NCI-H748 (cell line): Measurements from ENCODE around the gene FER1L5.
"Not testable (repeated sequence)": the region's sequence is repeated elsewhere in the genome, so short reads cannot be mapped to it uniquely, and the experiment has no call there.

Experiments used
- DNase-seq: peaks from one replicate; lab custom pipeline; 2025; ENCODE audit not compliant: unreplicated experiment; lab: John Stamatoyannopoulos, UW

The FER1L5 gene

DNA sequence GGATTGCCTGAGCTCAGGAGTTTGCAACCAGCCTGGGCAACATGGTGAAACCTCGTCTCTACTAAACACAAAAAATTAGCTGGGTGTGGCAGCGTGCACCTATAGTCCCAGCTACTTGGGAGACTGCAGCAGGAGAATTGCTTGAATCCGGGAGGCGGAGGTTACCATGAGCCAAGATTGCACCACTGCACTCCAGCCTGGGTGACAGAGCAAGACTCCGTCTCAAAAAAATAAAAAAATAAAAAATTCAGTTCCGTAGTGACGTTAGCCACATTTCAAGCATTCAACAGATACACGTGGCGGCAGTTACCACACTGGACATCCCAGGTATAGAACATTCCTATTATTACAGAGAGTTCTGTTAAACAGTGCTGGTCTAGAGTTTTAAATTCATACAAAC is 8.9 kb upstream of the FER1L5 start:
- no peak for DNase-seq

DNA sequence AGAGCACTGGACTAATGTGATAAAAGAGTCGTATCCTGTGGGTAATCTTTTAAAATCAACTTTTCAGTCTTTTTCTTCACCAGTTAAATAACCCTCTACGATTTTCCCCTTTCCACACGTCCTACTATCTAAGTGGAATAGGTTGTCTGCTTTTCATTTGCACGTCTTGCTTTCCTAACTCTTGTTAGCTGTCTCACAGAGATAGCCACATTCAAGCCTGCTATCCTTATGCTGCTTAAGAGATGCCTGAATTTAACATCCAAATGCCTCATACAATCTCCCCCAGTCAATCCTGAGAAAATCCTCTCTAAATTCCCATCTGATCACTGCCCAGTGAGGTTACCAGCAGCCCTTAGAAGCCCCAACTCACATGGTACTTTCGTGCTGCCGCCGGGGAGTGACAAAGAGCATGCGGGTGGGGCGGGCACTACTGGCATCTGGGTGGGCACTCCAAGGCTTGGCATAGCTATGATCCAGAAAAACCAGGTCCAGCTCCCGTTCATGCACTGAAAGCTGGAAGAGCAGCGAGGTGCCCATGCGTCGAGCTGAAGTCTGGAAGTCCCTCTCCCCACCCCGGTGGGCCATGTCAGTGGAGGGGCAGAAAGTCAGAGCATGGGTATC is 5.9 kb upstream of the FER1L5 start:
- no peak for DNase-seq

DNA sequence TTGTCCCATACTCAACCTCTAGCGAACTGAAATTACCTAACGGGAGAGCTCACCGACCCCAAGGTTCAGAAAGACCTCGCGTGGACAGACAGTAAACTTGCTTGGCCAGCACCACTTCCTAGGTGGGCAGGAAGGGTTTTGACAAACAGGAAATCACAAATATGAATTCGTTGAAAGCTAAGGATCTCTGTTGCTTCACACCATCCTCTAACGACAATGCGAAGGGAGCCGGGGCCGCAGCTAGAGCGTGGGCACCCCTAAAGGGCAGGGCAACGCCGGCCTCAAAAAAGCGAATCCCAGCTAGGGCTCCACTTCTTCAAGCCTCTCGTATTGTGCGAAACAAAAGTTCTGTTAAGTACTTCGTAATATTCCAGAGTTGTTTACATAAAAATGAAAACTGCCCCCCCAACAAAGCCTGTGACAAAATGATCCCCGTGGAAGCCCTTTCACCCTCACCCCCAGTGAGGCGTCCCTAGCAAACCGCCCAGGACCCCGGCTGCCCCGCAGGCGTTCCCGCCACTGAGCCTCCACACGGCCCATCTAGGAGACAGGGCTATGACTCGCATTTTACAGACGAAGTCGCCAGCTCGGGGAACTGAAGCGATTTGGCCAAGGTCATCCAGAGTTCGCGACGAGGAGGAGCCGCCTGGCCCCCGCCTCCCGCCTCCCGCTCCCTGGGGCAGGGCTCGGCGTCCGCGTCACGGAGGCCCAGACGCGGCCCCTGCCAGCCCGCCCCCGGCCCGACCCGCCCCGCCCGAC is 5.0 kb upstream of the FER1L5 start:
- peak; percentile 58 for DNase-seq

DNA sequence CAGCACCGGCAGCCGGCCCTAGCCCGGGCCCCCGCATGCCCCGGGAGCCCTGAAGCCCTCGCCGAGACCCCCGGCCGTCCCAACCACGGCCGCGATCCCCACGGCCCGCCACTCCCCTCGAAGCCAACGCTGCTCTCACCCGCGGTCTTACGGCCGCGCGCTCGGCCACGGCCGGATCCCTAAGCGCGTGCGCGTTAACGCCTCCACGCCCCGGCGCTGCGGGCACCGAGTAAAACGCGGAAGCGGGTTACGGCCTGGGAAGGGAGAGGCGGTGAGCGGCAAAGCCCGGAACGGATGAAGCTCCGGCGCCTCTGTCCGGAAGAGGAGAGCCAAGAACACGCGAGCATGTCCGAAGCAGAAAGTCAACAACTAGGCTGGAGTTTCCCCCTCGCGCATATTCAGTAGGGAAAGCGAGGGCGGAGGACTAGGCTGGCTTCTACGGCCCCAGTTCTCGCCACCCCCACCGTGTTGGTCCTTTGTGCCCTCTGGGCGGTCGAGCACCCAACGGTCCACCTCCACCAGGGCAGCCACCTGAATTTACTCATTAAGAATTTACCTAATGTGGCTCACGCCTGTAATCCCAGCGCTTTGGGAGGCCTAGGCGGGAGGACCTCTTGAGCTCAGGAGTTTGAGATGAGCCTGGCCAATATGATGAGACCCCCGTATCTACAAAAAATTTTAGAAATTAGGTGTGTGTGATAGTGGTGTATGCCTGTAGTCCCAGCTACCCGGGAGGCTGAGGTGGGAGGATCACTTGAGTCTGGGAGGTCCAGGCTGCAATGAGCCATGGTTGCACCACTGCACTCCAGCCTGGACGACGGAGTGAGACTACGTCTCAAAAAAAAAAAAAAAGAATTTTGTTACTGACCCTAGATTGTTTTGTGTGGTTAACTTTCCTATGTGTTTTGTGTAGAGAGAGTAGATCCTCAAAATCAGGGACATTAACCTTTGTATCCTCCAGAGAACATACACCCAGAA is 4.1 kb upstream of the FER1L5 start, which contains the start of gene KANSL3:
Gene KANSL3 (minus strand): TSS at position 169 of the 978 bp plus-strand sequence. CDS start 1,177 bp downstream, outside the sequence.
- peak; percentile 89 for DNase-seq

DNA sequence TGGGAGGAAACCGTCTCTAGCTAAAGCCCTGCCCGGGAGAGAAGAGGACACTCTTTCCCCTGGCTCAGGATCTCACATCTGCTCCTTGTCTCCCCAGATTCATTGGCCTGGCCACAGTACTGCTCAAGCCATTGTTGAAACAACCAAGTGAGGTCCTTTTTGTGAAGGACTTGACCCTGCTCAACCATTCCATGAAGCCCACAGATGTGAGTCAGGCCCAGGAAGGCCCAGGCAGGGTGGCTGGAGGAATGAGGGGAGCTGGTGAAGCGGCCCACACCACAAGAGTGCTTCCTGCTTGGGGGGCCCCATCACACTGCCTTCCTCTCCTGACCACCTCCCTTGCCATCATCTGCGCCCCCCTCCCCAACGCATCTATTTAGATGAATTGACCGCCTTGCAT is 5.1 kb downstream of the FER1L5 start:
- no peak for DNase-seq

DNA sequence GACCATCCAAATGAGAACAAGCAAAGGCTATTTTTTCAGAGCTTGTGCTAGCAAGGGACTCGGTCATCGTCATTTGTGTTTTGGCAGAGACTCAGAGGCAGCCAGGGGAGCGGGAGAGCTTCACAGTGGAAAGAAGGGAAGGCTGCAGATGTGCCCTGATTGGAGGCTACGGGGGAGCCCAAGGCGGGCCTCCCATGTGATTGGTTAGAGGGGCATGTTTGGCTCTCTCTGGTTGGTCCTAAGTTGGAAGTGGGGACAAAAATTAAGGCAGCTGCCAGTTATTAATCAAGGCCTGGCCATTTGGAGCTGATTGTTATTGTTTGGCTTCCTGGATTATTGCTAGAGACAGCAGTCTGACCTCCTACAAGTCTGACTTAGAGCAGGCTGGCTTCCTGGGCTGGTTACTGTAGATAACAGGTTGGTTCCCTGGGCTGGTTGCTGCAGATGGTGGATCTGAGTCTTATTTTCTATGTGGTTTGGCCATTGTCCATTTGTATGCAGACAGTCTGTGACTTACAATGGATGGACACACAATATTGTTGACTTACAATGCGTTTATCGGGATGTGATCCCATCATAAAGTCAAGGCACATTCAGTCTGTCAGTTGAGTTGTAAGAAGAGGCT is 5.9 kb downstream of the FER1L5 start:
- no peak for DNase-seq

DNA sequence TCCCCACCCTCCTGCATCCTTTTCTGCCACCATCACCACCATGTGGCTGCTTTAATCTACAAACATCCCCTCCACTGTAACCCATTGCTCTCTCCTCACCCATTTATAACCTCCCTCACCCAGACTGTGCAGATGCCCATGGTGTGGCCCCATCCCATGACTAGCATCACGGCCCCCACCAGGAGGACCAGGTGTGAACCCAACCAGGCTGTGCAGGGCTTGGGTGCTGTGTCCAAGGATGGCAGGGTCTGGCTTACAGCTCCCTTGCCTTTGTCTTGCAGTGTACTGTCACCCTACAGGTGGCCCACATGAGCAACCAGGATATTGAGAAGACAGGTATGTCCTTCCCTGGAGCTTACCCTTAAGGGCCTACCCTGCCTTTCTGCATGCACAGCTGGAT is 6.8 kb downstream of the FER1L5 start:
- no peak for DNase-seq

DNA sequence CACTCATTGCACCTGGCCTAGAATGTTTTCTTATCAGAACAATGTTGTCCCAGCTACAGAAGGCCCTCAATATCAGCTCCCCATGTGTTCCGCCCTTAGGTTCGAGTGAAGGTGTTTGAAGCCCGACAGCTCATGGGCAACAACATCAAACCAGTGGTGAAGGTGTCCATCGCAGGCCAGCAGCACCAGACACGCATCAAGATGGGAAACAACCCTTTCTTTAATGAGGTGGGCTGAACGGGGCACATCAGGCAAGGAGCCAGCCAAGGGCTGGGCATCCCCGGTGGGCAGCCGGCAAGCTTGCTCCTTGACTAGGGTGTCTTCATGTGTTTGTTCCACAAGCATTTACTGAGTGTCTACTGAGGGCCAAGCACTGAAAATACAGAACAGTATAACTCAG is 9.2 kb downstream of the FER1L5 start:
- DNase-seq, result no peak

DNA sequence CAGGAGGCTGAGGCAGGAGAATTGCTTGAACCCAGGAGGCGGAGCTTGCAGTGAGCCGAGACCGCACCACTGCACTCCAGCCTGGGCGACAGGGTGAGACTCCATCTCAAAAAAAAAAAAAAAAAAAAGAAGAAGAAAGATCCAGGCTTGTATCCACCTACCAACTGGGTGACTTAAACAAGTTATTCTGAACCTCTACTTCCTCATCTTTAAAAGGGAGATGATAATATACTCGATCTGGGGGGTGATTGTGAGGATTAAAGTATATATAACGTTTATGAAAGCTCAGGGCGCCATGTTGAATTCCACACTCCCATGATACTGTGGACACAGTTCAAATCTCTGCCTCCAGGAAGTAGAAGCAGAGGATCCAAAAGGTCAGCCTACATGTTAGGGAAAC is 12.2 kb downstream of the FER1L5 start:
- not testable (repeated sequence) for DNase-seq

DNA sequence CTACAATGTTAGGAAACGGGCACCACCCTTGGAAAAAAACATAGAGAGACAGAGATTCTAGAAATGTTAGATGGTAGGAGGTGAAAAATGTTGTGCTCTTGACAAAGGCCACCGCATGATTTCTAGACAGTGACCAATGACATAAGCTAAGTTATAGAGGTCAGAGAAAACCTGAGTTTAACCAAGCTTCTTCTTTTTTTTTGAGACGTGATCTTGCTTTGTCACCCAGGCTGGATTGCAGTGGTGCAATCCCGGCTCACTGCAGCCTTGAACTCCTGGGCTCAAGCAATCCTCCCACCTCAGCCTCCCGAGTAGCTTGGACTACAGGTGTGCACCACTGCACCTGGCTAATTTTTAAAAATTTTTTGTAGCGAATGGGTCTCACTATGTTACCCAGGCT is 13.0 kb downstream of the FER1L5 start:
- DNase-seq, result no peak

DNA sequence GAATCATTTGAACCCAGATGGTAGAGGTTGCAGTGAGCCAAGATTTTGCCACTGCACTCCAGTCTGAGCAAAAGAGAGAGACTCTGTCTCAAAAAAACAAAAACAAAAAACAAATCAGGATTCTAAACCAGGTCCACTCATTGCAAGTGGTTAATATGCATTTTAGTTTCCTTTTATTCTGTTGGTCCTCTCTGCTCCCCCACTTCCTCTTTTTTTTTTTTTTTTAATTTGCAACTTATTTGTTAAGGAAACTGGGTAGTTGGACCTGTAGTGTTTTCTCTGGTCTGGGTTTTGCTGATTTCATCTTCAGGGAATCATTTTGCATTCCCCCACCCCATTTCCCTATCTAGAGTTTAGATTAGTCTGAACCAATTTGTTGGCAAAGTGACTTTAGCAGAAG is 14.0 kb downstream of the FER1L5 start:
- no peak for DNase-seq

DNA sequence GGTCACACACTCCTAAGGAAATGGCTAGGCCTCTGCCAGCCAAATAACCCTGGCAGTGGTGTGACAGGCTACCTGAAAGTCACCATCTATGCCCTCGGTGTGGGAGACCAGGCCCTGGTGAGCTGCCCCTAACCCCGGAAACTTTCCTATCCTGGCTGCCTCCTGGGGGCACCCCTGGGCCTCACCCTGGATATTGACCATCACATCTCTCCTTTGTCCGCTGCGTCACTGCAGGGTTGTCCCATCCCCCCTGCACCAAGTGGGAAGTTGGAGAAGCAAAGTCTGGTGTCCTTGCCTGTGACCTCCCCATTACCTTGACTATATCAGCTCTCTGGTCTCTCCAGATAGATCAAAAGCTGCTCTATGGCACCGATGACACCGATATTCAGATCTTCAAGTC is 18.8 kb downstream of the FER1L5 start:
- DNase-seq, result no peak

DNA sequence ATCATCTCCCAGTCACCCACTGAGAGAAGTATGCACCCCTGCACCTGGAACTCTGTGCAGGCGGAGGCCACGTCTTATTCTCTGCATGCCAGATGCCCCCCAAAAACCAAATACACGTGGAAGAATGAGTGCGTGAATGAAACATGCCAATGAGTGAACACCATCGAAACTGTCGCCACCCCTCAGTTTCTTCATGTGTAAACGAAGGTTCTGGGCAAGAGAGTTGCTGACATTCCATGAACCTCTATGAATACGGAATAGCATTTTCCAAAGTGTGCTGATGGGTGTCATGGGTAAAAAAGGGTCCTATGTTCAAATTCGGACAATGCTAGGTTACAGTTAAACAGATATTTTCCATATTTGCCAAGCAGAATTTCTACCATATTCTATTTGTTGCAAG is 19.8 kb downstream of the FER1L5 start:
- no peak for DNase-seq

DNA sequence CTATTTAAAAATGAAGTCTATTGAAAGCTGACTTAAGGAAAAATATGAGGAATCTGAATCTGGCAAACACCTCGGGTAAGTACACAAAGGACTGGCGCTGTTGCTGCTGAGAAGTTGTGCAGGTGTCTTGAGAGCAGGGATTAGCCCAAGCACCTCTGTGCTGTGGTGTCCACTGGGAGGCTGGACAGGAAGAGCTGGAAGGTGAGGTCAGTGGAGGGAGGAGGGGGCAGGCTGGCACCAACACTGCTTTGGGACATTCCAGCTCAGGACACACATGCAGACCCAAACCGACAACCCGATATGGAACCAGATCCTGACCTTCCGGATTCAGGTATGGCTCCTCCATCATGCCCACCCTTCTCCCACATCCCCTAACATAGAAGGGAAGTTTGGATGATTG is 20.6 kb downstream of the FER1L5 start:
- no peak for DNase-seq

DNA sequence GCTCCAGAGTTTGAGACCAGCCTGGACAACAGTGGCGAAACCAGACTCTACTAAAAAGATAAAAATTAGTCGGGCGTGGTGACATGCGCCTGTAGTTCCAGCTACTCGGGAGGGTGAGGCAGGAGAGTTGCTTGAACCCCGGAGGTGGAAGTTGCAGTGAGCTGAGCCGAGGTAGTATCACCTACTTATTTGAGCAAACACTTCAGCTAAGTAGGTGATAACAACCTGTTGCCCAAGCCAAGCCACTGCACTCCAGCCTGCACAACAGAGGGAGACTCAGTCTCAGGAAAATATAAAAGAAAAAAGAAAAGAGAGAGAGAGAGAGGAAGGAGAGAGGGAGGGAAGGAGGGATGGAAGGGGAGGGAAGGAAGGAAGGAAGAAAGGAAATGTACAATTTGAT is 21.3 kb downstream of the FER1L5 start:
- DNase-seq, result no peak

DNA sequence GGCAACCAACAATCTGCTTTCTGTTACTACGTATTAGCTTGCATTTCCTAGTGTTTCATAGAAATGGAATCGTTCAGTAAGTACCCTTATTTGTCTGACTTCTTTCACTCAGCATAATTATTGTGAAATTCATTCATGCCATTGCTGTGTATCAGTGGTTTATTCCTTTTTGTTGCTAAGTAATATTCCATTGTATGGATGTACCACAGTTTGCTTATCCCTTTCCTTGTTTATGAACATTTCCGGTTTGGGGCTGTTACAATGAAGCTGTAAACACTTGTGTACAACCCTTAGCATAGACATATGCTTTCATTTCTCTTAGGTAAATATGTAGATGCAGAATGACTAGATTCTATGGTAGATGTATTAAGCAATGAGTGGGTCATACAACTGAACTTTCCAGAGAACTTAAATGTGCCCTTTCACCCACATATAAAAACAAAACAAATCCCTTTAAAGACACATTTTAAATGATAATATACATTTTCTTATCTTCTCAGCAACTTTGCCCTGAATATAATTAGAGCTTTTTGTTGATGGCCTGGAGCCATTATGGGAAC is 21.9 kb downstream of the FER1L5 start:
- DNase-seq, result no peak

DNA sequence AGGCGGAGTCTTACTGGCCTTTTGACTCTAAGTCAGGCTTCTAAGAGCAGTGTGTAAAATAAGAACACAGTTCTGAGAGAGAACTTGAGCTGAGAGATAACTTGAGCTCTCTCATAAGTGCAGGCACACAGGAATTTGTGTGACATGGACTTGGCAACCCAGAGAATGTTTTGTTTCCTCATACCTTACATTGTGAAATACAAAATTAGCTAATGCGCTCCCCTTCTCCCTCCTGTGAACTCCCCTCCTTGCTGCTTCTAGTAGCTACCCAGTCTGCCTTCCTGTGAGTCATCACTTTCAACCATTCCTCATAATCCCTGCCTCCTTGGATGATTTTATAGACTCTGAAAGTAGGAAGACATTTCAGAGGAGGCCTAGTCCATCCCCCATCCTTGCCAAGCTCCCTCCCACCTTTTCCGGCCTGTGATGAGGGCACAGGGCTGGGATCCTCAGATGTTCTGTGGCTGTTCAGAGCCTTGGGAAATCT is 22.6 kb downstream of the FER1L5 start:
- no peak for DNase-seq

DNA sequence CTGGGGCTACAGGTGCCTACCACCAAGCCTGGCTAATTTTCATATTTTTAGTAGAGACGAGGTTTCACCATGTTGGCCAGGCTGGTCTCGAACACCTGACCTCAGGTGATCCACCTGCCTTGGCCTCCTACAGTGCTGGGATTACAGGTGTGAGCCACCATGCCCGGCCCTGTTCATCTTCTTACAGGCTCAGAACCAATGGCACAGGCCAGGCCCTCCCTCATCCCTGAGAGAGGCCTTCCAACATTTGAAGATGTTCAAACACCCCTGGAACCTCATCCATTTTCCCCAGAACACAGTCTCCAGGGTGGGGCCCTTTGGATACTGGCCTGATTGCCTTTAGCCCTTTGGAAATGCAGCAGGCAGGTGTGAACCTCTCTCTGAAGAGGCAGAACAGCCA is 23.2 kb downstream of the FER1L5 start:
- not testable (repeated sequence) for DNase-seq

DNA sequence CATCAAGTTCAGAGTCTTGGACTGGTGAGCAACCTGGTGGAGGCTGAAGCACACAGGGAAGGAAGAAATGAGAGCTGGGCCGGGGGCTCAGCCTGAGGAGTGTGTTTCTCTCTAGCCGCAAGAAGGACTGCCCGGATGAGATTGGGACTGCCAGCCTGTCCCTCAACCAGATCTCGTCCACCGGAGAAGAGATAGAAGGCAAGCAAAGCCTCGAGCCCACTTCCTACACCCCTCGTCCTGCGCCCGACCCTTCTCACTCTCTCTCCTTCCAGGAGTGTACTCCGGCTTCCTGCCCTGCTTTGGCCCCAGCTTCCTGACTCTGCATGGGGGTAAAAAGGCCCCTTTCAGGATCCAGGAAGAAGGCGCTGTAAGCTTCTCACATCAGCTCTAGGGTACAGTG is 26.2 kb downstream of the FER1L5 start:
- DNase-seq, result no peak

DNA sequence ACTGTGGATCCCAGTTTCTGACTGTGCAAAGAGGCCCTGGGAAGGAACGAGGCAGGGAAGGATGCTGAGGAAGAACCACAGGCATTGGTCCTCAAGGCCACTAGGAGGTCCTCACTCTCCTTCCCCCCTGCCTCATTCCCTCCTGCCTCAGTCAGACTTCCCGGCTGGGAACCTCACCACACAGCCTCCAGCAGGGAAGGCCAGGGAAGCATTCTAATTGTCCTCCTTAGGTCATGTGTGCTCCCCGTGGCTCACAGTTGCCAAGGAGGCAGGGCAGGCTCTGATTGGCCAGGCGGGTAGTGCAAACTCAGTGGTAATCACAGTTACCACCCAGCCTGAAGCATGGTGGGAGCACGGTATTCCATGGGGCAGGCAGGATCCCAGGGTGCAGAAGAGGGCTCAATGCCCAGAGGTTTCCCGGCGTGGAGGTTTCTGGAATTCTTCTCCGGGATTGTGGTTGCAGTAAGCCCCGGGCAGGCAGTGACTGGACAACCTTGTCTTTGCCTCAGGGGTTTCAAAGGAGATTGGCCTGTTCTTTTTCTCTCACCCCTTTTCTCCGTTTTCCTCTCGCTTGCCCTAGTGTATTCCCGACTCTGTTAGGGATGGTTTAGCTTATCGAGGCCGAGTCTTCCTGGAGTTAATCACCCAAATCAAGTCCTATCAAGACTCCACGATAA is 27.1 kb downstream of the FER1L5 start:
- no peak for DNase-seq
